ENCODE results near the gene SPPL2B.

SPPL2B gene

DNA sequence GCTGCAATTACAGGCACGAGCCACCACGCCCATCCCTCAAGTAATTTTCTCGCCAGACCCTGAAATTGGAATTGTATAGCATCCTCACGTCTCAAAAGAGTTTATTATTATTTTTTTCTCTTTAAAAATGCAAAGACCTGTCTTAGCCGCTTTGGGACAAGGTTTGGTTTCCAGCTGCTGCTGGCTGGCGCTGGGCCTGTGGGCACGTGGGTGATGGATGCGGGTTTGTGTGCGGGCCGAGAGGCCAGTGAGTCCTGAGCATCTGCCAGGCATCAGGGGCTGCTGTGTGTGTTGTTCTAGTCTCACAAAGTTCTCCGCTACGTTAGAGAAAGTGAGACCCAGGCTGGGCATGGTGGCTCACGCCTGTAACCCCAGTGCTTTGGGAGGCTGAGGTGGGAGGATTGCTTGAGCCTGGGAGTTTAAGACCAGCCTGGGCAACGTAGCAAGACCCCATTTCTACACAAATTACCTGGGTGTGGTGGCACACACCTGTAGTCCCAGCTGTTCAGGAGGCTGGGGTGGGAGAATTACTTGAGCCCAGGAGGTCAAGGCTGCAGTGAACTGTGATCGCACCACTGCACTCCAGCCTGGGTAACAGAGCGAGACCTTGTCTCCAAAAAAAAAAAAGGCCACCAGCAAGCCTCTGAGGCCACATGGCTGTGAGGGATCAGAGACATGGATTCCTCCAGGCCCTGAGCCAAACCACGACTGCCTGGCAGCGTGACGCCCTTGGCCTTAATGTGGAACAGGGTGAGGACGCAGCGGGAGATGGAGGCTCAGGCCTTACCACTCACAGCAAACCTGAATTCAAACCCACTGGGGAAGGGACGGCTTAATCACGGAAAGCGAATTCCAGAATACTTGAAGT lies 26.9 kb downstream of the SPPL2B start:
- DNase-seq (ENCODE audit: low read depth in 2 of 3, low spot score in 2 of 3) = no peak

DNA sequence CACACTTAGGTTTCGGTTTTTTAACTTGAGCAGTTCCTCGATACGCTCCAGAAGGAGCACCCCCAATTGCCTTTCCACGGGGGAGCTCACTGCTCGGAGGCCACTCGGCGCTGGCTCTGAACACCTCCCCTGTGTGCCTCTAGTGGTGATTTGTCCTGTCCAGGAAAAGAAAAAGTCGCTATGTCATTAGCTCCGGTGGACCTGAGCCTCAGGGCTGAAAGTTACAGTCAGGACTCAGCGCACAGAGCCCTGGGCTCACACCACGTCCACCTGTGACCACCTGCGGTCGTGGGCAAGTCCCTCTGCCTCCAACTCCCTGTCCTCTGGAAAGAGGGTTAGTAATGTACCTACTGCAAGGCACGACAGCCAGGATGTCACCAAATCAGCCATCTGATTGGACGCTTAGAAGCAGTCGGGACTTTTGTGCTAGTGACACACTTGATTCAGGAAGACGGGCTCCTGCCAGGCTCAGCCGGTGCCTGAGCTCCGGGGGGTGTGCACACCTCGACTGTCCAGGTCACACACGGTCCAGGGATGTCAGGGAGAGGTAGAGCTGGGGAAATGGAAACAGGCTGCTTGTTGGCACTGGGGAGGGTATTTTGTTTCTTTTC lies 27.7 kb downstream of the SPPL2B start:
- DNase-seq (ENCODE audit: low read depth in 2 of 3, low spot score in 2 of 3) = no peak

DNA sequence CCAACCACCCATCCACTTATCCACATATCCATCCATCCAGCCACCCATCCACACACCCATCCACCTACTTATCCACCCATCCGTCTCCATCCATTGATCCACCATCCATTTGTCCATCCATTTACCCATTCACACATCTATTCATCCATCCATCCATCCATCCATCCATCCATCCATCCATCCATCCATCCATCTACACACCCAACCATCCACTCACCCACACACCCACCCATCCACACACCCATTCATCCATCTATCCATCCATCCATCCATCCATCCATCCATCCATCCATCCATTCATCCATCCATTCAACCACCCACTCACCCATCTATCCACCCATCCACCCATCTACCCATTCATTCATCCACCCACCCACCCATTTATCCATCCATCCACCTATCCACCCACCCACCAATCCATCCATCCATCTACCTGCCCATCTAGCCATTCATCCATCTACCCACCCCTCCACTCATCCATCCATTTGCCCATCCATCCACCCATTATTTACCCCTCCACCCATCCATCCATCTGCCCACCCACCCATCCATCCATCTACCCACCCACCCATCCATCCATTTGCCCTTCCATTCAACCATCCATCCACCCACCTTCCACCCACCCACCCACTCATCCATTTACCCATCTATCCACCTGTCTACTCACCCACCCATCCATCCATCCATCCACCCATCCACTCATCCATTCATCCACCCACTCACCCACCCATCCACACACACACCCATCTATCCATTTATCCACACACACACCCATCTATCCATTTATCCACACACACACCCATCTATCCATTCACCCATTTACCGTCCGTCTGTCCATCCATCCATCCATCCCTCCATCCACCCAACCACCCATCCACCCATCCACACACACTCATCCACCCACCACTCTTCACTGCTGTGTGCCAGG lies 29.1 kb downstream of the SPPL2B start:
- DNase-seq (ENCODE audit: low read depth in 2 of 3, low spot score in 2 of 3) = no peak

DNA sequence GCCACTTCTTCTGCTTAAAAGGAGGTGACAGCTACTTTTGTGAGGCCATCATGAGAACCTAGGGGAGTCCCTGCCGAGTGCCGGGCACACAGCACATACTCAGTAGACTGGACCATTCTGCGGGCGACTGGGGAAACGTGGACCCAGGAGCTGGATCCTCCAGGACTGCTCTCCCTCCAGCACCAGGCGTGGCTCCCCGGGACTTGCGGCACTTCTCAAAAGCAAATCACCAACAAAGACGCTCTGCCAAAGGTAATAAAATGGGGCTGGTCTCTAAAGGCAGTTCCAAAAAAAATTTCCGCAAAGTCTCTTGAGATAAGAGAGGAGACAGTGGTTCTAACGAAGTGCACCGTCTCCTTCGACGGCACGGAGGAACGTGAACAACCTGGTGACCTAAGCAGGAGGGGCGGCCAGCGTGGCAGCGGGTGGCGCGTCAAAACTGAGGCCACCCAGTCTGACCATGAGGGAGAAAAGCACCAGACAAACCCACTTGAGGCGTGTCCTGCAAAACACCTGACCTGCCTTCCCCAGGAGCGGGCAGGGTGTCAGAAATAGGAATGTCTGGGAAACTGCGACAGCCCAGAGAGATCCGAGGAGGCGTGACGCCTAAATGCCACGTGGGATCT lies 30.2 kb downstream of the SPPL2B start:
- no peak for DNase-seq (ENCODE audit: low read depth in 2 of 3, low spot score in 2 of 3)

DNA sequence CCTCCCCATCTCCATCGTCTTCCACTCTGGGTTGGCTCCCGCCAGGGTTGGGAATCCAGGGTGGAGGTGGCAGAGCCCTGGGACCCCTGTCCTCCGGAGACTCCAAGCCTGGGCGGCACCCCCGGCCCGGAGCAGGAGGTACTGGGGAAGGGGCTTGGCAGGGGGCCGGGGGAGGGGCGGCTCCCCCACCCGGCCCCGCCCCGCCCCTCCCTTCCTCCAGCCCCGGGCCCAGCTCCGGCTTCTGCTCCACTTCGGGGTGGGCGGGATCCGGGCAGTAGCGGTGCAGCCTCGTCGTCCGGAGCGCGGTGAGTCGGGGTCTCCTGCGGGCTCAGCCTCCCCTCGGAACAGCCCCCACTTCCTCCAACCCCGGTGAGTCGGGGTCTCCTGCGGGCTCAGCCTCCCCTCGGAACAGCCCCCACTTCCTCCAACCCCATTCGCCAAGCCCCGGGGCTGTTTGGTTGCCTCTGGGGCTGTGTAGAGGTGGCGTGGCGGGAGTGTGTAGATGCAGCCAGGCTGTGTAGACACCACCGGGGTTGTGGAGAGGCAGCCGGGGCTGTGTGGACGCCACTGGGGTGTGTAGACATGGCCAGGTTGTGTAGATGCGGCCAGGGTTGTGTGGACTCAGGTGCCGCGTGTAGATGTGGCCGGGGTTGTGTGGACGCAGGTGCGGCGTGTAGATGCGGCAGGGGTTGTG lies 31.7 kb downstream of the SPPL2B start, which contains the start of gene TMPRSS9:
Gene TMPRSS9, plus strand, starts transcription at position 274 of the 694 bp plus-strand sequence. CDS start 29,521 bp downstream, outside the sequence.
- no peak for DNase-seq (ENCODE audit: low read depth in 2 of 3, low spot score in 2 of 3)

DNA sequence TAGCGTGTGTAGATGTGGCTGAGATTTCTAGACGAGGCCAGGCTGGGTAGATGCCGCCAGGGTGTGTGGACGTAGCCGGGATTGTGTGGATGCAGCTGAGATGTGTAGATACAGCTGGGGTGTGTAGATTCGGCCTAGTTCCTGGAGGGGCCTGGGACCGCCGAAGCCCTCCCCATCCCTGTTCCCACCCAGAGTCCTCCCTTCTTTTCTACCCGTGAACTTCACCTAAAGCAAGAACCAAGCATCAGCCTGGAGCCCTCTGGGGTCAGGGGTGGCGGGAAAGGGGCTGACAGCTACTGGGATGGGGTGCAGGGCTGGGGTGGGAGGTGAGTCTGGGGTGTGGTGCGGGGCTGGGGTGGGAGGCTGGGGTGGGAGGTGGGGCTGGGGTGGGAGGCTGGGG lies 32.3 kb downstream of the SPPL2B start:
- DNase-seq (ENCODE audit: low read depth in 2 of 3, low spot score in 2 of 3) = no peak

DNA sequence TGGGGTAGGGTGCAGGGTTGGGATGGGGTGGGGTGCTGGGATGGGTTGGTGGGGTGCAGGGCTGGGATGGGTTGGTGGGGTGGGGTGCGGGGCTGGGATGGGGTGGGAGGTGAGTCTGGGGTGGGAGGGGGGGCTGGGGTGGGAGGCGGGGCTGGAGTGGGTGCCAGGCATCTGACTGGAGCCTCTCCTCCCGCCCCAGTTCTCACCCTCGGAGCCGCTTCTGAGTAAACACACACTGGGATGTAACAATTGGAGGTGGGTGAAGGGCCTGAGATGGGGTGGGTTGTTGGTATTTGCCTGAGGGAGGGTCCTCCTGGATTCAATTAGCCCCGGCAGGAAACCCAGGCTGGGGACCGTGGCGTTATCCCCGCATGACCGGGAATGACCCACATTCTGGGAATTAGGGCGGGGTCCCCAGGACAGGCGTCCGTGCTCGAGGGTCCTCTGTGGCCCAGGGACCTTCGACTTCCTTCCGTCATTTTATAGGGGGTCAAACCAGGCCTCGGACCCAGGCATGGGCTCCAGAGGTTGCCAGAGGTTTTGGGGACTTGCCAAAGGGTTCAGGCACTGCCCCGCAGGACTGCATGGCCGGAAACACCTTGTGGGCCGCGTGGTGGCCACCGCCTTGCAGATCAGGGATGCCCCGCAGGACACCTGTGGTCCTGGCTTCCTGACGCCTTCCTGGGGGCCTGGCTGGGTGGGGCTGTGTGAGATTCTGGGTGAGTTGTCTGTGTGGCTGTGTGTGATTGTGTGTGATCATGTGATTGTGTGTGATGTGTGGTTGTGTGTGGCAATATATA lies 33.0 kb downstream of the SPPL2B start:
- no peak for DNase-seq (ENCODE audit: low read depth in 2 of 3, low spot score in 2 of 3)

DNA sequence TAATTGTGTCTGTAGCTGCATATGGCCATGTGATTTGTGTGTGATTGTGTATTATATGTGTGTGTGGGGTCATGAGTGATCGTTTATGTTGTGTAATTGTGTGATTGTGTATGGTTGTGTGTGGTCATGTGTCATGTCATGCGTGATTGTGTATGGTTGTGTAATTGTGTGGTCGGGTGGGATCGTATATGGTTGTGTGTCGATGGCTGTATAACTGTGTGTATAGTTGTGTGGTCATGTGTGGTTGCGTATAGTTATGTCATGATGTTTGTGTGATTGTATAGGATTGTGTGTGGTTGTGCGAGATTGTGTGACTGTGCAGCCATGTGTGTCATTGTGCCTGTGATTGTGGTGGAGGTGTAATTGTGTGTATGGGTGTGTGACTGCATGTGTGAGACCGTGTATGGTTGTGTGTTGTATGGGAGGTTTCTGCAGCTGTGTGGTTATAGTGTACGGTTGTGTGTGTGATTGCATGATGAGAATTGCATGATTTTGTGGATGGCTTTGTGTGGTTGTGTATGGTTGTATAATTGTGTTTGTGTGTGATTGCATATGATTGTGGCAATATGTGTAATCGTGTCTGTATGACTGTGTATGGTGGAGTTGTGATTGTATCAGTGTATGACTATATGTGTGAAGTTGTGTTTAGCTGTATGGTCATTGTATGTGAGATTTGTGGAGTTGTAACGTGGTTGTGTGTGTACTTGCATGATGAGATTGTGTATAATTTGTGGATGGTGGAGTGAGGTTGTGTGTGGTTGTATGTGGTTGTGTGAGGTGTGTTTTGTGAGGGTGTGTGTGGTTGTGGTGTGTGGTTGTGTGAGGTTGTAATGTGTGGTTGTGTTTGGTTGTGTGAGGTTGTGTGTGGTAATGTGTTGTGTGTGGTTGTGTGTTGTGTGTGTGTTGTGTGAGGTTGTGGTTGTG lies 33.8 kb downstream of the SPPL2B start:
- DNase-seq (ENCODE audit: low read depth in 2 of 3, low spot score in 2 of 3) = no peak

DNA sequence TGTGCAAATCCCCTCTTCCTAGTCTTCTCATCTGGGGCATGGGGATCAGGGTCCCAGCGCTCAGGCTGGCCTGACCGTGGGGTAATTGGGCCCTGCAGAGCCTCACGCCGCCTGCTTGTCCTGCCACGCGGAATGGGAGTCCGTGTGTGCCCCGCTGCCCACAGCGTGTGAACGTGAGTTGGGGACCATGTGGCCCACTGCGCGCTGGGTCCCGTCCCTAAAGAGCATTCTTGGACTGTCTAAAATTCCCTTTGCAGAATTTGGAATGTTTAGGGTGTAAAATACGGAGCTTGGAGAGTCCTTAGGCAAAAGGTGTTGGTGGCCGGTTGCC lies 34.5 kb downstream of the SPPL2B start:
- DNase-seq (ENCODE audit: low read depth in 2 of 3, low spot score in 2 of 3) = no peak

DNA sequence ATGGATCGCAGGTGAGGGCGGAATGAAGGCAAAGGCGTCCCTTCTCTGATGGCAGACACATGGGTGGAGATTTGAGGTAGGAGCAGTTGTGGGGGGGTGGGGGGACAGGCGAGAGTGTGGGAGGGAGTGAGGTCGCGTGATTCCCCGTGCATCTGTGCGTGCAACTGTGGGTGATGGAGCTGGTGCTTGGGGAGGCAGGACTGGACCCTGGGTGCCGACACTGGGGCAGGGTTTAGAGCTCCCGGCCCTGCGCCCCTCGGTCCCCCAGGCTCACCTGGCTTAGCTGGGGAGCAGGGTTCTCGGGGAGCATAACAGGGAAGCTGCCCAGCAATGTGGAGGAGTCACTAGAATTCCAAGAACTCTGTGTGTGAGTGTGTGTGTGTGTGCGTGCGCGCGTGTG lies 34.9 kb downstream of the SPPL2B start:
- no peak for DNase-seq (ENCODE audit: low read depth in 2 of 3, low spot score in 2 of 3)

DNA sequence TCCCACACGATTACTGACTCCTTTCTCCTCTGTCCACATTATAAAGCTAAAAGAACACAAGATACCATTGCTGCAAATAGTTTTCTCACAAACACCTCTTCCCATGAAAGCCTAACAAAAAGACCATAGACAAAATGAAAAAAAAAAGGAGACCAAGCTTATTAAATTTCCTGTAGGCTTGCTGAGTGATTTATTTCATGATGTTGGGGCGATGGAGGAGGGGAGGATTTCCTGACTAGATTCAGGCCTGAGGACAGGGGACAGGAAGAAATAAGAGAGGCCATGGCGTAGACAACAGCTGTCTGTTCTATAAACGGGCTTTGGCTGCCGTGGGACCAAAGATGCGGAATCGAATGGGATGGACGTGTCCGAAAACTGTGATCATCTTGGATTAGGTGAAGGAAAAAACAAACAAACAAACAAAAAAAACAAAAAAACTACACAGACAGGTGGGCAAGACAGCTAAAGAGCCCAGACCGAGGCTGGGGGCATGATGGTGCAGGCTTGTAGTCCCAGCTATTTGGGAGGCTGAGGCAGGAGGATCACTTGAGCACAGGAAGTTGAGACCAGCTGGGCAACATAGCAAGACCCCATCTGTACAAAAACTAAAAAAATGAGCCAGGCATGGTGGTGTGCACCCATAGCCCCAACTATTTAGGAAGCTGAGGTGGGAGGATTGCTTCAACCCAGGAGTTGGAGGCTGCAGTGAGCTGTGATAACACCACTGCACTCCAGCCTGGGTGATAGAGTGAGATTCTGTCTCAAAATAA lies 36.9 kb downstream of the SPPL2B start:
- DNase-seq (ENCODE audit: low read depth in 2 of 3, low spot score in 2 of 3) = no peak

DNA sequence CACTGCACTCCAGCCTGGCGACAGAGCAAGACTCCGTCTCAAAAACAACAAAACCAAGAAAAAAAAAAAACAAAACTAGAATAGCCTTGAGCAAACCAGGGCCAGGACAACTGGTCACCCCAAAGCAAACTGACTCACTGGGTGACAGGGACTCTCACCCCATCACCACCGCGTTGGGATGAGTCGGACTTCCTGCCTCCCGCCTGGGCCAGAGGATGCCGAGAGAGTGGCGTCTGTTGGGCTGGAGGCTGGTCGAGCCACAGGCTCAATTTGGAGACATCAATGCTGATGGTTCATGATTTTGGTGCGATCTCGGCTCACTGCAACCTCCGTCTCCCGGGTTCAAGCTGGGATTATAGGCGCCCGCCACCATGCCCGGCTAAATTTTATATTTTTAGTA lies 43.2 kb downstream of the SPPL2B start:
- no peak for DNase-seq (ENCODE audit: low read depth in 2 of 3, low spot score in 2 of 3)

DNA sequence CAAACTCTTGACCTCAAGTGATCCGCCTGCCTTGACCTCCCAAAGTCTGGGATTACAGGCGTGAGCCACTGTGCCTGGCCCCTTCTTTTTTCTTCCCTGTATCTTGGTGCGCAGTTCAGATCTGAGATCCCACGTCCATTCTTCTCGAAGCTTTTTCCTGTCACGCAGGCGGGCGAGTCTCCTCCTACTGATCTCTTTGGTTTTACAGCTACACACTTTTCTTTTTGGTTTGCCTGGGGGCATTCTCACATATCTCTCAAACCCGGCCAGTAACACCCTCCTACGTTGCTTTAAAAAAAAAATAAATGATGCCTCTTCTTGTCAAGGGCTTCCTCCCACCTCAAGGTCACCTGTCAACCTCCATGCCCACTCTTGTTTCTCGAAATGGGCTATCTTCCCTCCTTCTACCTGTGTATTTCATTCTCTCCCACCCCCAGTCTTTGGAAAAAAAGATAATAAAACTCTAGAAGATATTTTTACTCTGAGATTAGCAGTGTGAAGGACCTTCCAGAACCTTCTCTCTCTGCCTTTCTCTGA lies 43.7 kb downstream of the SPPL2B start:
- no peak for DNase-seq (ENCODE audit: low read depth in 2 of 3, low spot score in 2 of 3)

DNA sequence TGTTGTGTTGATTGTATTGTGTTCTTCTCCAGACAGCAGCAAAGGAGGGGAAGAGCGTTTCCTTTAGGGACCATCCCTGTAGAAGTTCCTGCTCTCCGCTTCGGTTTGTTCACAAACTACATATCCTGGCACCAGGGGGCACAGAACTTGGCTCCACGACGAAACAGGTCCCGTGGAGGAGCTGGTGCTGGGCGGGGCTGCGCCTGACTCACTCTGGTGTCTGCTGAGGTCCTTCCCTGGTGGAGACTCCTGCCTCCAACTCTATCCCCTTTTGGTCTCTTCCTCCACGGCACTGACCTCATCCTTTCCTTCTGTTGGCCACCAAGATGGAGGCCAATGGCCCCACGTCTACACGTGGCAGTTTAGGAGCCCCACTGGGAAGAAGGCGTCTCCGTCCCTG lies 46.3 kb downstream of the SPPL2B start:
- no peak for DNase-seq (ENCODE audit: low read depth in 2 of 3, low spot score in 2 of 3)

DNA sequence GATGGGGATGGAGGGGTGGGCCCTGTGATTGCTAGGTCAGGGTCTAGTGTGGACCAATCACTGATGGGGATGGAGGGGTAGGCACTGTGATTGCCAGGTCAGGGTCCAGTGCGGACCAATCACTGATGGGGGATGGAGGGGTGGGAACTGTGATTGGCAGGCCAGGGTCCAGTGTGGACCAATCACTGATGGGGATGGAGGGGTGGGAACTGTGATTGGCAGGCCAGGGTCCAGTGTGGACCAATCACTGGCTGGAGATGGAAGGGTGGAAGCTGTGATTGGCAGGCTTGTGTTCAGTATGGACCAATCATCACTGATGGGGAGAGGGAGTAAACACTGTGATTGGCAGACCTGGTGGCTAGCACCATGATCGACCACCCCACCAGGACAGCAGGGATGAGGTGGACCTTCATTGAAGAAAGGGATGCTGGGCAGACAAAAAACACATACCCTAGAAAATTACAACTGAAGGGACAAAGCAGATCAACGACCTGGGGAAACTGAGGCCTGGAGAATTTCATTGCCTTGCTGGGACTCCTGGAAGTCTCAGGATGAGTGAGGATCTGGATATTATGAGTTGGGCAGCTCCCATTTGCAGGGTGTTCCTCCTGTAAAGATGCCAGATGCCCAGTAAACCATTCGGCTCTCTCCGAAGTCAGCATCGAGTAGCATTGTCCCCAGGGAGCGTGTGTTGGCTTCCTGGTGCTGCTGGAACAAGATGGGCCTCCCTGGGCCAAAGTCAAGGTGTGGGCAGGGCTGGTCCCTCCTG lies 47.1 kb downstream of the SPPL2B start:
- DNase-seq (ENCODE audit: low read depth in 2 of 3, low spot score in 2 of 3) = no peak

DNA sequence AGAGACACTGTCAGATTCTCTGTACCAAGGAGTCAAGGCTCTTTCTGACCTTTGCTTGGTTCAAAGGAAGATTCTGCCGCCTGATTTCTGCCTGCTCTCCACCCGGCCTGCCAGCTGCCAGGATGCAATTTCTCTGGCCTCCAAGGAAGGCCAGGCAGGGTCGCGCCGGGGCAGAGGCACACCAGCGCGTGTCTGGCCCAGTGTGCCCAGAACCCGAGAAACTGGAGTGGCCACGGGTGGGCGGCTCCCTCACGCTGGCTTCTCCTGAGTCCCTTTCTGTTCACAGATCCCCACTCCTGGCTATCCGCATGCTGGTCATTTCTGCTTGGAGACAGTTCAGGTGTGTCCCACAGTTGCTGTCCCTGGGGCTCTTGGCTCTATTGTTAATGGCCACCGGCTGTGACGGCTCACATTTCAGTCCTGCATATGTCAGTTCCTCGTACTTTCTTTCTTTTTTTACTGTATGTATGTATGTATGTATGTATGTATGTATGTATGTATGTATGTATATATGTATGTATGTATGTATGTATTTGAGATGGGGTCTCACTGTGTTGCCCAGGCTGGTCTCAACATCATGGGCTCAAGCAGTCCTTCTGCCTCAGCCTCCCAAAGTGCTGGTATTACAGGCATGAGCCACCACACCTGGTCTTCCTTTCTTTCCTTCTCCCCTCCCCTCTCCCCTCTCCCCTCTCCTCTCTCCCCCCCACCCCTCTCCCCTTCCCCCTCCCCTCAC lies 48.5 kb downstream of the SPPL2B start:
- DNase-seq (ENCODE audit: low read depth in 2 of 3, low spot score in 2 of 3) = no peak

Data from activated CD8-positive, alpha-beta memory T cell treated with anti-CD3 and anti-CD28 coated beads for 48 hours (primary cell).